Stimulated activated CD4-positive, alpha-beta T cell treated with anti-CD3 and anti-CD28 coated beads, Interleukin-1b, Interleukin-23, amount 100 ng/mL, for 4 hours (primary cell): ENCODE results near the gene PTPRM.

Source experiments
- DNase-seq, 2 donors: peaks; one replicate each; pipeline ENCODE4 v3.0.0-alpha.2; 2020; ENCODE audit warnings: low read depth in 2 of 2

PTPRM gene

GRCh38 chr18:7896805-7897518, 329.8 kb downstream of the PTPRM start:
- DNase-seq: no peak

DNA sequence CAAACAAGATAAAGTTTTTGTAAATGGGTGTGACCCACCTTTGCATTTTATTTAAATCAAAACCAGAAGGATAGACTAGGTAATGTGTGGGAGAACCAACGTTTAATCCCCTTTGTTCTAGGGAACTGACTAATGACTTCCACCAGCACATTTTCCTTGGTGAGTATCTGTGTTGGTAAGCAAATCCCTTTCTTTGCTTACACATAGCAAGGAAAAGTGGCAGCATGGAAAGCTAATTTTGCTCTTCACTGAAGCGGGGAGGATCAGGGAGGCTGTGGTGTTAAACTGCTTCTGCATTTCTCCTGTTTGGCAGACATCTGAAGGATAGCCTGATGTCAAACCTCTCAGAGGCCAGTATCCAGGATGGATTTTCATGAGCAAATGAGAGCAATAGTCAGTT, 331.1 kb downstream of the PTPRM start:
- DNase-seq: no peak

GRCh38 chr18:7899078-7899477, 332.0 kb downstream of the PTPRM start:
- DNase-seq: no peak

DNA sequence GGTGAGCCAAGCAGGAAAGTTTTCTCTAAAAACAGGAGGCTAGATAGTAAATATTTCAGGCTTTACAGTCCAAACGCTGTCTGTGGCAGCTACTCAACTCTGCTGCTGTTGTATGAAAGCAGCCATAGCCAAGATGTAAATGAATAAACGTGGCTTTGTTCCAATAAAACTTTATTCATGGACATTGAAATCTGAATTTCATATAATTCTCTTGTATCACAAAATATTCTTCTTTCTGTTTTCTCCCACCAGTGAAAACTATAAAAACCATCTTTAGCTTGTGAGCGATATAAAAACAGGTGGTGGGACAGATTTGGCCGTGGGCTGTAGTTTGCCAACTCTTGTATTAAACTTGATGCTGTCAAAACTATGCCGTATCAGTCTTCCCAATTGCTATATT, 333.0 kb downstream of the PTPRM start:
- no peak for DNase-seq

GRCh38 chr18:7901657-7902056, 334.5 kb downstream of the PTPRM start:
- no peak for DNase-seq

DNA sequence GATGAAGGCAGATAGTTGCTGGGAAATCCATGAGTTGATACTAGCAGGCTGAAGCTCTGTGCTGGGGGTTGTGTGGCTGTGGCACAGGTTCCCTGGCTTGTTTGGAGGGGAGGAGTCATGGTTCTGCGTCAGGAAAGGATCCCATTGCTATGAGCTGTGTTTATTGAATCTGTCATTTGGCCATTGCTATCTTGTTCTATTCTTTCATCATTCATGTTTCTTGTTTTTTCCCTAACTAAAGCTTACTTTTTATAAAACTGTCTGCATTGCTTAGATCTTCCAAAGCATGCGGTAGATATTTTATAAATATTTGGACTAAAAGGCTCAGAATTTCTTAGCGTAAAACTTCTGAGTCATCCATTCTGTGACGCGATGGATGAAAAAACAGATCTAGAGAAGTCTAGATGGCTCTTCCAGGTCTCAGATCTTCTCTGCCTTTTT, 335.3 kb downstream of the PTPRM start:
- no peak for DNase-seq

- DNase-seq: no peak
Measured at GRCh38 chr18:7904529-7904928, 337.4 kb downstream of the PTPRM start.

GRCh38 chr18:7908681-7909299, 341.7 kb downstream of the PTPRM start:
- no peak for DNase-seq

- DNase-seq: no peak
Measured at GRCh38 chr18:7914834-7915670, 347.9 kb downstream of the PTPRM start.

GRCh38 chr18:7918701-7919100, 351.6 kb downstream of the PTPRM start:
- DNase-seq: no peak

GRCh38 chr18:7919565-7919964, 352.4 kb downstream of the PTPRM start:
- no peak for DNase-seq

DNA sequence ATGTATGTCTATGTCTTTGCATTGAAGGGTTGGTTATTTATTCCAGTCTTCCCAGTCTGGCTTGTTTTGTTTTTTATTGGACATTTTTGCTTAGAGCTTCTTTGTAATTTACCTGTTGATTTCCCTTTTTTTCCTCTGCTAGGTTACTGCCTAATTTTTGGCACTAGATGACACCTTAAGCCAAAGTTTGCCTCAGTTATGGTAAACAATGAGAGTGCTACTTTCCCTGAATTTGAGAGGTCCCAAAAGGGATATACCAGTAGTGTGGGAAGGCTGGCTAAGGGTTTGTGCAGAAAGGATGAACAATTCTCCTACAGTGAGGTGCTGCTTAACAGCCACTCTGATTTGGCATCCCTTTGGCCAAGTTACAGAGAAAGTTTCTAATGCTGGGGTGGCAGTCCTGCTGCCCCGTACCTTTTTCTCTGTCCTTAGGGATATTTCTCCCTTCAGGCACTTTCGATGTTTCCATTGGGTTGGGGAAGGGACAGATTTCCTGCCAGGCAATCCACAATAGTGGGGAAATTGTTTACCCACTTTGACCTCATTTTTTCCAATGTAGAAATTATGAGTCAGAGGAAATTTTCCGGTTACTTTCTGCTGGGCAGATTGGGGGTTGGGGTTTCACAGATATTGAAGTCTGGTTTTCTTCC, 354.9 kb downstream of the PTPRM start:
- no peak for DNase-seq

DNA sequence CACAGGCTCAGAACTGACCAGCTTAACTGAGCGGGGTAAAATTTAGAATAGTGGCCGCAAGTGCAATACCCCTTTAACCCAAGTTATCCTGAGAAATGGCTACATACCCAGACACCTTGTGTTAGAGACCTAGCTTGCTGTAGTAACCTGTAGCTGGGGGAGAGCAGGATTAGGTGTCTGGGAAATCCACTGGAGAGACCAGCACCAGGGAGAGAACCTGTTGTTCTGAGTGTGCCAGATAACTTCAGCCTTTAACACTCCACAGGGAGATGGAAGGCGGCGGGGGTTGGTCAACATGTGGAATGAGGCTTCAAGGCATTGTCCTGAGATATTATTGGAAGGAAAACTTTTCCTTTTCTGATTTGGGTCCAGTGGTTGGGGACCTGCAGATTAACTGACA, 356.0 kb downstream of the PTPRM start:
- DNase-seq: no peak

GRCh38 chr18:7924616-7925015, 357.5 kb downstream of the PTPRM start:
- DNase-seq: no peak

DNA sequence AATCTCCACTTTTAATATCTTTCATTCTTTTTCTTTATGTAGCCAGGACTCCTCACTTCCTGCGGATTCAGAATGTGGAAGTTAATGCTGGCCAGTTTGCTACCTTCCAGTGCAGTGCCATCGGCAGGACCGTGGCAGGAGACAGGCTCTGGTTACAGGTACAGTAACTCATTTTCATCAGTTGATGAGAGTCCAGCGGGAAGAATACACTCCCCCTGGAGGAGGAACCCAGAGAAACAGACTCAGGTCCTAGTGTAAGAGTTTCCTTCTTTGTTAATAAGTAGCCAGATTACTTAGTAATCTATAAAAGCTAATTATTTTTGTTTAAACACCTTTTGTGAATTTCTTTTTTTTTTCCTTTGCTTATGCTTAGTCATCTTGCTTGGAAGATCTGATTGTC, 359.4 kb downstream of the PTPRM start:
- DNase-seq: no peak

GRCh38 chr18:7927119-7927518, 360.0 kb downstream of the PTPRM start:
- DNase-seq: no peak

- no peak for DNase-seq
Measured at GRCh38 chr18:7931763-7932162, 364.6 kb downstream of the PTPRM start.

GRCh38 chr18:7937268-7937667, 370.2 kb downstream of the PTPRM start:
- DNase-seq: no peak

DNA sequence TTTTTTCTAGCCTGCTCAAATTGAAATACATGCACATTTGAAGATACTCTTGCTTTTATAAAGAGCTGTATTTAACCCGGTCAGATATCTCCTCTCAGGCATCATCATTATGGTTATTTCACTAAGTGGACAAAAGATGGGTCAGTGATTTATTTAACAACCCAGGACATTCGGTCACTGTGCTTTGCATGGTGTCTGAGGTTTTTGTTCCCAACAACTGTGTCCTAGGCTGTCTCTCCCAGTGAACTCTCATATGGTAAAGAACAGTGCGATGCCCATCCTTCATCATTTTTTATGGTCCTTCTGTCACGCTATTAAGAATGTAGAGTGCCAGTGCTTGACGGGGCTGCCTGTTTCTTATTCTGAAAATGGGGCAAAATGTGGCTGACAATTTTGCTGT, 372.4 kb downstream of the PTPRM start:
- no peak for DNase-seq

- DNase-seq: no peak
Measured at GRCh38 chr18:7940379-7940778, 373.3 kb downstream of the PTPRM start.

- no peak for DNase-seq
Measured at GRCh38 chr18:7940971-7941370, 373.9 kb downstream of the PTPRM start.

DNA sequence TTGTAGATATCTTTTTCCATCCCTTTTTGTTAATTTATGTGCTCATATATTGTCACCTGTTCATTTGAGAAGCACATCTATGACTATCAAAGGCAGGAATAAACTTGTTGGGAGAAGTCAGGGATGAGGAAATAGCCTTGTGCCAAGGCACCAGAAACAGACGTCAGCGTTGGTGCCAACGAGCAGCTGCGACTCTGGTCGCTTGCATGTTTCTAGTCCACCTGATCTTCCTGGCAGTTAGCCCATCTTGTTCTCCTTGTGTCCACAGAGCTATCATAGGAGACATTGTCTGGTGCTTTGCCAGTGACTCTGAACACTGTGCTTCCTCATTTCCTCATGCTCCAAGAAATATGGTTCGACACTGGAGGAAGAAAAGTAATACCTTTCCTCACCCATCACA, 374.4 kb downstream of the PTPRM start:
- DNase-seq: no peak
